Measurements from ENCODE around the gene DCUN1D3.

The DCUN1D3 gene

DNA sequence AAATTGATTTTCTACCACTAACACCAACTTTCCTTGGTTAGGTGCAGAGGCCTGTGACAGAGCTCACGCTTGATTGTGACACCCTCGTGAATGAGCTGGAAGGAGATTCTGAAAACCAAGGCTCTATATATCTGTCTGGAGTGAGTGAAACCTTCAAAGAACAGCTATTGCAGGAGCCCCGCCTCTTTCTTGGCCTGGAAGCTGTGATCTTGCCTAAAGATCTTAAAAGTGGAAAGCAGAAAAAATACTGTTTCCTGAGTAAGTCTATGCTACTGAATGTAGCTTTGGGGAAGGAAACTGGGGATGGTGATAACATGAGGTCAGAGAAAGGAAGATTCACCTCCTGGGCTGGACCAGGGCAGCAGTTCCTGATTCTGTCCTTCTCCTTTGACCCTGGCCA is 55.6 kb downstream of the DCUN1D3 start:
- TF ChIP-seq, protein P1, sequence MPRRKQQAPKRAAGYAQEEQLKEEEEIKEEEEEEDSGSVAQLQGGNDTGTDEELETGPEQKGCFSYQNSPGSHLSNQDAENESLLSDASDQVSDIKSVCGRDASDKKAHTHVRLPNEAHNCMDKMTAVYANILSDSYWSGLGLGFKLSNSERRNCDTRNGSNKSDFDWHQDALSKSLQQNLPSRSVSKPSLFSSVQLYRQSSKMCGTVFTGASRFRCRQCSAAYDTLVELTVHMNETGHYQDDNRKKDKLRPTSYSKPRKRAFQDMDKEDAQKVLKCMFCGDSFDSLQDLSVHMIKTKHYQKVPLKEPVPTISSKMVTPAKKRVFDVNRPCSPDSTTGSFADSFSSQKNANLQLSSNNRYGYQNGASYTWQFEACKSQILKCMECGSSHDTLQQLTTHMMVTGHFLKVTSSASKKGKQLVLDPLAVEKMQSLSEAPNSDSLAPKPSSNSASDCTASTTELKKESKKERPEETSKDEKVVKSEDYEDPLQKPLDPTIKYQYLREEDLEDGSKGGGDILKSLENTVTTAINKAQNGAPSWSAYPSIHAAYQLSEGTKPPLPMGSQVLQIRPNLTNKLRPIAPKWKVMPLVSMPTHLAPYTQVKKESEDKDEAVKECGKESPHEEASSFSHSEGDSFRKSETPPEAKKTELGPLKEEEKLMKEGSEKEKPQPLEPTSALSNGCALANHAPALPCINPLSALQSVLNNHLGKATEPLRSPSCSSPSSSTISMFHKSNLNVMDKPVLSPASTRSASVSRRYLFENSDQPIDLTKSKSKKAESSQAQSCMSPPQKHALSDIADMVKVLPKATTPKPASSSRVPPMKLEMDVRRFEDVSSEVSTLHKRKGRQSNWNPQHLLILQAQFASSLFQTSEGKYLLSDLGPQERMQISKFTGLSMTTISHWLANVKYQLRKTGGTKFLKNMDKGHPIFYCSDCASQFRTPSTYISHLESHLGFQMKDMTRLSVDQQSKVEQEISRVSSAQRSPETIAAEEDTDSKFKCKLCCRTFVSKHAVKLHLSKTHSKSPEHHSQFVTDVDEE (CRISPR knock-in tag; IDR thresholded peaks at IDR 0.05) = no peak
- TF ChIP-seq, protein P2, sequence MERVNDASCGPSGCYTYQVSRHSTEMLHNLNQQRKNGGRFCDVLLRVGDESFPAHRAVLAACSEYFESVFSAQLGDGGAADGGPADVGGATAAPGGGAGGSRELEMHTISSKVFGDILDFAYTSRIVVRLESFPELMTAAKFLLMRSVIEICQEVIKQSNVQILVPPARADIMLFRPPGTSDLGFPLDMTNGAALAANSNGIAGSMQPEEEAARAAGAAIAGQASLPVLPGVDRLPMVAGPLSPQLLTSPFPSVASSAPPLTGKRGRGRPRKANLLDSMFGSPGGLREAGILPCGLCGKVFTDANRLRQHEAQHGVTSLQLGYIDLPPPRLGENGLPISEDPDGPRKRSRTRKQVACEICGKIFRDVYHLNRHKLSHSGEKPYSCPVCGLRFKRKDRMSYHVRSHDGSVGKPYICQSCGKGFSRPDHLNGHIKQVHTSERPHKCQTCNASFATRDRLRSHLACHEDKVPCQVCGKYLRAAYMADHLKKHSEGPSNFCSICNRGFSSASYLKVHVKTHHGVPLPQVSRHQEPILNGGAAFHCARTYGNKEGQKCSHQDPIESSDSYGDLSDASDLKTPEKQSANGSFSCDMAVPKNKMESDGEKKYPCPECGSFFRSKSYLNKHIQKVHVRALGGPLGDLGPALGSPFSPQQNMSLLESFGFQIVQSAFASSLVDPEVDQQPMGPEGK (CRISPR knock-in tag; IDR thresholded peaks at IDR 0.05; ENCODE audit: borderline replicate concordance) = no peak
- TF ChIP-seq ZC3H10 (CRISPR knock-in tag; IDR thresholded peaks at IDR 0.05) (no peak), PPARA (CRISPR knock-in tag; IDR thresholded peaks at IDR 0.05; ENCODE audit: borderline replicate concordance) (no peak), TOX (CRISPR knock-in tag; IDR thresholded peaks at IDR 0.05; ENCODE audit: borderline replicate concordance) (no peak), ARNTL (CRISPR knock-in tag; IDR thresholded peaks at IDR 0.05; ENCODE audit: borderline replicate concordance, low read depth) (no peak), ISL1 (CRISPR knock-in tag; IDR thresholded peaks at IDR 0.05) (no peak), SNAI2 (CRISPR knock-in tag; IDR thresholded peaks at IDR 0.05) (no peak), ZNF70 (CRISPR knock-in tag; IDR thresholded peaks at IDR 0.05) (no peak), ESRRG (CRISPR knock-in tag; IDR thresholded peaks at IDR 0.05) (no peak), BACH2 (CRISPR knock-in tag; IDR thresholded peaks at IDR 0.05; ENCODE audit: borderline replicate concordance) (no peak), ZNF8 (CRISPR knock-in tag; IDR thresholded peaks at IDR 0.05) (no peak), ZFP3 (CRISPR knock-in tag; IDR thresholded peaks at IDR 0.05) (no peak)
- TF ChIP-seq, protein P3, sequence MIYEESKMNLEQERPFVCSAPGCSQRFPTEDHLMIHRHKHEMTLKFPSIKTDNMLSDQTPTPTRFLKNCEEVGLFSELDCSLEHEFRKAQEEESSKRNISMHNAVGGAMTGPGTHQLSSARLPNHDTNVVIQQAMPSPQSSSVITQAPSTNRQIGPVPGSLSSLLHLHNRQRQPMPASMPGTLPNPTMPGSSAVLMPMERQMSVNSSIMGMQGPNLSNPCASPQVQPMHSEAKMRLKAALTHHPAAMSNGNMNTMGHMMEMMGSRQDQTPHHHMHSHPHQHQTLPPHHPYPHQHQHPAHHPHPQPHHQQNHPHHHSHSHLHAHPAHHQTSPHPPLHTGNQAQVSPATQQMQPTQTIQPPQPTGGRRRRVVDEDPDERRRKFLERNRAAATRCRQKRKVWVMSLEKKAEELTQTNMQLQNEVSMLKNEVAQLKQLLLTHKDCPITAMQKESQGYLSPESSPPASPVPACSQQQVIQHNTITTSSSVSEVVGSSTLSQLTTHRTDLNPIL (CRISPR knock-in tag; IDR thresholded peaks at IDR 0.05; ENCODE audit: low read depth) = no peak
- no peak for ATAC-seq

DNA sequence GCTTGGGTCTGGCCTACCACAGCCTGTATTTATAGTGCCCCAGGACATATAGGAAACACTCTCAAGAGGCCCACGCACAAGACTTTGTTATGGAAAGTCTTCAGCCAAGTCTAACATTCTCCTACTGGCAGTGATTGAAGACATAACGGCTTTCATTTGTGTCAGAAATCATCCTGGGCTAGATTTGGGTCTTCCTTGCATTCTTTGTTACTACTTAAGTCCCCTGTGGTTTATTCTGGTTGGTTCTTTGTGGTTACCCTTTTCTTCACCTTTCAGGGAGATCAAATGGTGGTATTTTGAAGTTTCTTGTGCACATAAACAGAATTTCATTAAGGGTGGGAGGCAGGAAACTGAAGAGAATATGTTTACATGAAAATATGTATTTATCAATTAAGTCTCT is 56.1 kb downstream of the DCUN1D3 start:
- no peak for ATAC-seq
- TF ChIP-seq, protein P3 (CRISPR knock-in tag; IDR thresholded peaks at IDR 0.05; ENCODE audit: low read depth) = no peak

DNA sequence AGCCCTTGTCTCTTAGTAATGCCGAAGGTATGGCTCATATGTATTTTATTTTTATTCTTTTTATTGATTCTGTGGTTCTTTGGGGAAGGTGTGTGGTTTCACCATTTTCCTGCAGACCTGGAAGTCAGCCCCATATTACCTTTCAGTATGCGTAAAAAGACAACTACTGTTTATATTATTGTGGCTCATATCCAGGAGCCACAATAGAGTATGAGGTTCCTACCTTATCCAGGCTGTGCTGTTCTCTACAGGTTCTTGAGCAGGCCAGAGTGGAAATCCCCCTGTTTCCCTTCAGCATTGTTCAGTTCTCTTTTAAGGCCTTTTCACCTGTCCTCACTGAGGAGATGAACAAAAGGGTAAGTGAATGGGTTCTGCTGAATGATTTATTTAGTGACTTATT is 60.7 kb downstream of the DCUN1D3 start:
- ATAC-seq = no peak
- TF ChIP-seq BACH2 (CRISPR knock-in tag; IDR thresholded peaks at IDR 0.05; ENCODE audit: borderline replicate concordance) (no peak), RARB (CRISPR knock-in tag; IDR thresholded peaks at IDR 0.05) (no peak), ZNF565 (CRISPR knock-in tag; conservative IDR thresholded peaks at IDR 0.05; ENCODE audit: low read depth) (no peak), GLIS3 (CRISPR knock-in tag; IDR thresholded peaks at IDR 0.05) (no peak)
- TF ChIP-seq, protein P3 (CRISPR knock-in tag; IDR thresholded peaks at IDR 0.05; ENCODE audit: low read depth) = no peak
- TF ChIP-seq, protein P4, sequence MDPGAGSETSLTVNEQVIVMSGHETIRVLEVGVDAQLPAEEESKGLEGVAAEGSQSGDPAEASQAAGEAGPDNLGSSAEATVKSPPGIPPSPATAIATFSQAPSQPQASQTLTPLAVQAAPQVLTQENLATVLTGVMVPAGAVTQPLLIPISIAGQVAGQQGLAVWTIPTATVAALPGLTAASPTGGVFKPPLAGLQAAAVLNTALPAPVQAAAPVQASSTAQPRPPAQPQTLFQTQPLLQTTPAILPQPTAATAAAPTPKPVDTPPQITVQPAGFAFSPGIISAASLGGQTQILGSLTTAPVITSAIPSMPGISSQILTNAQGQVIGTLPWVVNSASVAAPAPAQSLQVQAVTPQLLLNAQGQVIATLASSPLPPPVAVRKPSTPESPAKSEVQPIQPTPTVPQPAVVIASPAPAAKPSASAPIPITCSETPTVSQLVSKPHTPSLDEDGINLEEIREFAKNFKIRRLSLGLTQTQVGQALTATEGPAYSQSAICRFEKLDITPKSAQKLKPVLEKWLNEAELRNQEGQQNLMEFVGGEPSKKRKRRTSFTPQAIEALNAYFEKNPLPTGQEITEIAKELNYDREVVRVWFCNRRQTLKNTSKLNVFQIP (CRISPR knock-in tag; IDR thresholded peaks at IDR 0.05; ENCODE audit: borderline replicate concordance, low read depth) = no peak

DNA sequence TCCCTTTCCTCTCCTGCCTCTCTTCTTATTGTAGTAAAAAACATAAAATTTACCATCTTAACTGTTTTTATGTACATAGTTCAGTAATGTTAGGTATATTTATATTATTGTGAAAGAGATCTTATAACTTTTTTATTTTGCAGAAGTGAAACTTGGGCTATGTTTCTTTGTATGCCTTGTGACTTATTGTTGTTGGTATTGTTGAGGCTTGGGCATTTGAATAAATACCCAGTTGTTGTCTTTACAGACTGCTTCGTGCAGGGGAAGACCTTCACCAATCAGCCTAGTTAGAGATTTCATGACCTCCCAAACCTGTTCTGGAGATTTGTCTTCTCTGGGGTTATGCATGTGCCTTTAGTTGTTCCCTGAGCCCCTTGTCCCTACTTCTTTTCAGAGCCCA is 61.9 kb downstream of the DCUN1D3 start:
- ATAC-seq = no peak
- no peak for TF ChIP-seq OSR1 (CRISPR knock-in tag; IDR thresholded peaks at IDR 0.05)
- no peak for TF ChIP-seq ESRRG (CRISPR knock-in tag; IDR thresholded peaks at IDR 0.05)
- TF ChIP-seq, protein P1 (CRISPR knock-in tag; IDR thresholded peaks at IDR 0.05) = no peak
- no peak for TF ChIP-seq TCF4 (CRISPR knock-in tag; IDR thresholded peaks at IDR 0.05; ENCODE audit: borderline replicate concordance)
- no peak for TF ChIP-seq GLIS3 (CRISPR knock-in tag; IDR thresholded peaks at IDR 0.05)
- TF ChIP-seq, protein P5, sequence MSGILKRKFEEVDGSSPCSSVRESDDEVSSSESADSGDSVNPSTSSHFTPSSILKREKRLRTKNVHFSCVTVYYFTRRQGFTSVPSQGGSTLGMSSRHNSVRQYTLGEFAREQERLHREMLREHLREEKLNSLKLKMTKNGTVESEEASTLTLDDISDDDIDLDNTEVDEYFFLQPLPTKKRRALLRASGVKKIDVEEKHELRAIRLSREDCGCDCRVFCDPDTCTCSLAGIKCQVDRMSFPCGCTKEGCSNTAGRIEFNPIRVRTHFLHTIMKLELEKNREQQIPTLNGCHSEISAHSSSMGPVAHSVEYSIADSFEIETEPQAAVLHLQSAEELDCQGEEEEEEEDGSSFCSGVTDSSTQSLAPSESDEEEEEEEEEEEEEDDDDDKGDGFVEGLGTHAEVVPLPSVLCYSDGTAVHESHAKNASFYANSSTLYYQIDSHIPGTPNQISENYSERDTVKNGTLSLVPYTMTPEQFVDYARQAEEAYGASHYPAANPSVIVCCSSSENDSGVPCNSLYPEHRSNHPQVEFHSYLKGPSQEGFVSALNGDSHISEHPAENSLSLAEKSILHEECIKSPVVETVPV (CRISPR knock-in tag; IDR thresholded peaks at IDR 0.05) = no peak
- TF ChIP-seq ISL1 (CRISPR knock-in tag; IDR thresholded peaks at IDR 0.05) = no peak
- no peak for TF ChIP-seq TOX (CRISPR knock-in tag; IDR thresholded peaks at IDR 0.05; ENCODE audit: borderline replicate concordance)
- no peak for TF ChIP-seq ZNF8 (CRISPR knock-in tag; IDR thresholded peaks at IDR 0.05)
- TF ChIP-seq ZC3H10 (CRISPR knock-in tag; IDR thresholded peaks at IDR 0.05) = no peak

Measured in SK-N-SH treated with all-trans-retinoic acid at 6 μM for 48 hours (cell line).